ENCODE results near the gene MRPS26.
A peak's percentile ranks its signal among the peaks of the same experiment; 100 is the strongest.

The MRPS26 gene

DNA sequence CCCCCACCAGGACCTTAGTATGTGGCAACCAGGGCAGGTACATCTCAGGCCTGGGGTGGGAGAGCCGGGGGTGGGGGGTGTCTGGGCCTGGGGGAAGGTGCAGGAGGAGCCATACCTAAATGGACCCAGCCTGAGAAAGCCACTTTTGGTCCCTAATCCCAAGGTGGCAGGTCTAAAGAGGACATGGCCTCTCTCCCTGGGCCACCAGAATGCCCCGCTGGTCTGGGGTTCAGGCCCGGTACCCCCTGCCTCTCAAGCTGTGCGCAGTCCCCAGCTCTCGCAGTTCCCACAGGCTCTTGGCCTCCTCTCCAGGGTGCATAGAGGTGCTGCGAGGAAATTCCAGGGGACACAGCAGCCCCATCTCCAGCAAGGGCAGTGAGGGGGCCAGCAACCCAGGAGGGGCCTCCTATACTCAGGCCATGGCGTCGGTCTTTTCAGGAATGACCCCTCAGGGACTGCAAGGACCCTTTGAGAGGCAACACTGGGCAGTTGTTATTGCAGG, 39.8 kb downstream of the MRPS26 start:
- no peak overlapping the region for H3K4me3 ChIP-seq (replicated peaks; ENCODE audit: low read depth, low read length)
- DNase-seq (ENCODE audit: low read depth): no peak
- TF ChIP-seq, protein P1, sequence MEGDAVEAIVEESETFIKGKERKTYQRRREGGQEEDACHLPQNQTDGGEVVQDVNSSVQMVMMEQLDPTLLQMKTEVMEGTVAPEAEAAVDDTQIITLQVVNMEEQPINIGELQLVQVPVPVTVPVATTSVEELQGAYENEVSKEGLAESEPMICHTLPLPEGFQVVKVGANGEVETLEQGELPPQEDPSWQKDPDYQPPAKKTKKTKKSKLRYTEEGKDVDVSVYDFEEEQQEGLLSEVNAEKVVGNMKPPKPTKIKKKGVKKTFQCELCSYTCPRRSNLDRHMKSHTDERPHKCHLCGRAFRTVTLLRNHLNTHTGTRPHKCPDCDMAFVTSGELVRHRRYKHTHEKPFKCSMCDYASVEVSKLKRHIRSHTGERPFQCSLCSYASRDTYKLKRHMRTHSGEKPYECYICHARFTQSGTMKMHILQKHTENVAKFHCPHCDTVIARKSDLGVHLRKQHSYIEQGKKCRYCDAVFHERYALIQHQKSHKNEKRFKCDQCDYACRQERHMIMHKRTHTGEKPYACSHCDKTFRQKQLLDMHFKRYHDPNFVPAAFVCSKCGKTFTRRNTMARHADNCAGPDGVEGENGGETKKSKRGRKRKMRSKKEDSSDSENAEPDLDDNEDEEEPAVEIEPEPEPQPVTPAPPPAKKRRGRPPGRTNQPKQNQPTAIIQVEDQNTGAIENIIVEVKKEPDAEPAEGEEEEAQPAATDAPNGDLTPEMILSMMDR (IDR thresholded peaks at IDR 0.05; ENCODE audit: low read length, missing control alignments): no peak

DNA sequence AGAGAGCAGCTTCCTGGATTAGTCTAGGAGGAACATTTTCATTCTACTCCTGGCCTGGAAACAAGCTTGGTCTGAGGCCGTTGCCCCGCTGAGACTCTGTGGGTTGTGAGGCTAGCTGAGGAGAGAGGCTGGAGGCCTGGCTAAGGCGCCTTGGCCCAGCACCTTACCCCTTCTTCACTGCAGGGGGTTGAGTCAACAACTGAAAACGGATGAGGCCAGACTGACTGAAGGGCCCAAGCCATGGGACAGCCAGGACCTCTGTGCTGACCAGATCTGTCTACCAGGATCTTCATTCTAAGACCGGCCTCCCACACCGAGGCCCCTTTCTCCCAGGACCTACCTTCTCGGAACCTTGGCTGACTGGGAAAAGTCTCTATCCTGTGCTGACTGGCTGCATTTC, 42.2 kb downstream of the MRPS26 start:
- H3K4me3 ChIP-seq (replicated peaks; ENCODE audit: low read depth, low read length): no peak overlapping the region
- TF ChIP-seq, protein P1 (IDR thresholded peaks at IDR 0.05; ENCODE audit: low read length, missing control alignments): no peak
- no peak for DNase-seq (ENCODE audit: low read depth)

DNA sequence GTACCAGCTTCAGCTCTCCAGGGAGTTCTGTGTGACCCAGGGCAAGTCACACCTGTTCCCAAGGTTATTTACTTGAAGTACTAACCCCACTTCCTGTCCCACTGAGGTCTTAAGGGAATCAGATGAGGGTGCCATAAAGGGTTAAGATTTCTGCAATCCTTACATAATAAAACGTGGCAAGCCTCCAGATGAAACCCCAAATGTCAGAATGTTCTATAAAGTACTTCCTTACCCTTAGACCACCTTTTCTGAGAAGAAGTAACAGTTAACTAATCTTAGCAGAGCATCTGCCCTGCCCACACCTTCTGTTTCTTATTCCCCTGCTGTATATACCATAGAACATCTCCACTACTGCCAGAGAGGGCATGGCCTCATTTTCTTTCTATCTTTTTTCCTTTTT, 44.7 kb downstream of the MRPS26 start:
- DNase-seq (ENCODE audit: low read depth): no peak
- no peak overlapping the region for H3K4me3 ChIP-seq (replicated peaks; ENCODE audit: low read depth, low read length)
- TF ChIP-seq, protein P1 (IDR thresholded peaks at IDR 0.05; ENCODE audit: low read length, missing control alignments): no peak

DNA sequence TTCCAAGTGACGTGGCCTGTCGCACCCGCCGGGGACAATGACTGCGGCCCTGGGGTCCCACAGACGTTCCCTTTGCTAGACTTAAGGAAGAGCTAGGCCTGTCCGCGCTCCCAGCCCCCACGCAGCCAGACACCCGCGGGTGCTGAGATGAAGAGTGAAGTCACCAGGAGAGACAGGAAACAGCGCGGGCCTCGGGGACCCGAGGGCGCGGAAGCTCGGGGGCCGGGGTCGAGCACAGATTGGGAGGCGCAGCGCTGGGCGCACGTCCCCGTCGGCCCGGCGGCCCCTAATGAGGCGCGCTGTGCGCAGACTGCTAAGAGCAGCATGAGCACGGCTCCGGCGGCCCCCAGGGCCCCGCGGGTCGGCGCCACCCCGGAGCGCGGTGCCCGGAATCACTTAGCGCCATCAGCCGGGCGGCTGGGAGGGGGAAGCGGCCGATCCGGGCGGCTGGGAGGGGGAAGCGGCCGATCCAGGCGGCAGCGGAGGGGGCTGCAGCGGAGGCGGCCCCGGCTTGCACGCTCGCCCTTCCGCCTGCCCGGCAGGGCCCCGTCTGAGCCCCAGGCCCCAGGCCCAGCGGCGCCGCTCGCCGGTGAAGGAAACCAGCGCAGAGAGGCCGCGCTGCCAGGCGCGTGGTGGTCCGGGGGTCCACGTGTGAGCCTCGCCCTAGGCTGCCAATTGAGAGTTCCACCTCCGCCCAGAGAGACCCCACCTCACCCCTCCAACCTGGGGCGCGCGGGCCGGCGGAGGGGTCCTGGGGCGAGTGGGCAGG, 46.9 kb downstream of the MRPS26 start:
- TF ChIP-seq, protein P1 (IDR thresholded peaks at IDR 0.05; ENCODE audit: low read length, missing control alignments): no peak
- H3K4me3 ChIP-seq (replicated peaks; ENCODE audit: low read depth, low read length): peak overlapping the region; percentile 17
- no peak for DNase-seq (ENCODE audit: low read depth)

DNA sequence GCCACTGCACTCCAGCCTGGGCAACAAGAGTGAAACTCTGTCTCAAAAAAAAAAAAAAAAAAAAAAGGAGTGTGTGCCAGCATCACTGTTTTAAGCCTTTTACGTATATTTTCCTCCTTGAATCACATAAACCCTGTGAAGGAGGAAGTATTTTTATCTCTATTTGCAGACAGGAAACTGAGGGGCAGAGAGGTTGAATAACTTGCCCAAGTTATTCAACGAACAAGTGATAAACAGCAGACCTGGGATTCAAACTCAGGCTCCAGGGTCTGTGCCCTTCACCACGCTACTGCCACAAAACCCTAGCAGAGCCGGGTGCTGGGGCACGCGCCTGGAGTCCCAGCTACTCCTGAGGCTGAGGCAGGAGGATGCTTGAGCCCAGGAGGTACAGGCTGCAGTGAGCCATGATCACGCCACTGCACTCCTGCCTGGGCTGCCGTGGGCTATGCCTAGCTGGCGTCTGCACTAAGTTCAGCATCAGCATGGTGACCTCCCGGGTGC, 48.1 kb downstream of the MRPS26 start:
- no peak for DNase-seq (ENCODE audit: low read depth)
- TF ChIP-seq, protein P1 (IDR thresholded peaks at IDR 0.05; ENCODE audit: low read length, missing control alignments): no peak
- H3K4me3 ChIP-seq (replicated peaks; ENCODE audit: low read depth, low read length): no peak overlapping the region

DNA sequence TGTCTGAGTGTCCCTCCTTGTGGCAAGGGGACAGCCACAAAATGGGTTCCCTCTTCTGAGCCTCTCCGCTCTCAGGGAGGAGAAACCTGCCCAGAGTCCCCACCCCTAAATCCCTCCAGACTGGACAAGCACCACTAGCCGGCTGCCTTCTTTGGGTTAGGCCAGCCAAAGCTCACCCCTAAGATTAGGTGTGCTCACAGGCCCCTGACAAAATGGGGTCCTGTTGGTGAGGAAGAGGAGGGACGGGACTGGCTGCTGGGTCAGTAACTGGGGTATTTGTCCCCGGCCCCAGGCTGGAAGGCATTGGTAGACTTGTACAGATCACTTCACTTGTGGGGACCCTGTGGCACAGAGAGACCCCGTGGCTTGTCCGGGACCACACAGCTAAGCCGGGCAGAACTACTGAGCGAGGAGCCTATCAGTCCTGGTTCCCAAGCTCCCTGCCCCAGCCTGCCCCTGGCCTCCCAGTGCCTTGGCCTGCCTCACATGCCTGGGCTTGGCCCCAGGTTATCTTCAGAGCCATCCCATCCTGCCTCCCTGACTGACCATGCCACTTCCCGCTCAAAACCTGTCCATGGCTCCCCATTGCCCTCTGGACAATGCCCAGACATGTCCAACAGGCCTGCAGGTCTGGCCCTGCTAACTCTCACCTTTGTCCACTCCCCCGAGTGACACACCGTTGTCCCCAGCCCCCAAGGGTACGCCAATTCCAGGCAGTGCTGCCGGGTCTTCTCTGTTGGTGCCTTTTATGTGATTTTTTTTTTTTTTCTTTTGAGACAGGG, 49.2 kb downstream of the MRPS26 start:
- no peak for DNase-seq (ENCODE audit: low read depth)
- TF ChIP-seq, protein P1 (IDR thresholded peaks at IDR 0.05; ENCODE audit: low read length, missing control alignments): no peak
- no peak overlapping the region for H3K4me3 ChIP-seq (replicated peaks; ENCODE audit: low read depth, low read length)

Measured in fibroblast of pulmonary artery (primary cell).